IPS-18c (cell line): ENCODE measurements around the gene SF3B2.
"Not testable (repeated sequence)": the region's sequence is repeated elsewhere in the genome, so short reads cannot be mapped to it uniquely, and the experiment has no call there.

Experiments used
- H3K4me3 ChIP-seq: 2 replicates; pipeline ENCODE4 v1.7.0; 2013; ENCODE audit warnings: low read depth, mild to moderate bottlenecking, low read length, moderate library complexity; ENCODE audit not compliant: insufficient read depth
- H3K9me3 ChIP-seq: one replicate; pipeline ENCODE4 v1.6.1; 2013; ENCODE audit warnings: mild to moderate bottlenecking, low read length, moderate library complexity; ENCODE audit not compliant: control insufficient read depth, insufficient read depth

SF3B2 gene

DNA sequence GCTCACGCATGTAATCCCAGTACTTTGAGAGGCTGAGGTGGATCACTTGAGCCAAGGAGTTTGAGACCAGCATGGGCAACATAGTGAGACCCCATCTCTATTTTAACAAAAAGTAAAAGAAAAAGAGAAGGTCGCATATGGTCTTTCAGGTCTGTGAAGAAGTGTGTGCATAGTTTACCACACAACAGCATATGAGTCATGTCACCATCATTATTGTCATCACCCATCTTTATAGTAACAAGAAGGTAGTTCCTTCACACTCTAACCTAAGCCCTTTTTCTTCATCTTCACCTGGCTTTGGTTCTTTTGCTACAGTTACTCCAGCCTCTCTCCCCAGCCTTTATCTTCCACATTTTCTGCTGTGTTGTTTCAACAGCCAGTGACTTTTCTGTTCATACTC is 57.1 kb downstream of the SF3B2 start:
- Histone ChIP-seq H3K9me3 (no peaks in the 10 kb centered on the region), H3K4me3 (no peak overlapping the region)

DNA sequence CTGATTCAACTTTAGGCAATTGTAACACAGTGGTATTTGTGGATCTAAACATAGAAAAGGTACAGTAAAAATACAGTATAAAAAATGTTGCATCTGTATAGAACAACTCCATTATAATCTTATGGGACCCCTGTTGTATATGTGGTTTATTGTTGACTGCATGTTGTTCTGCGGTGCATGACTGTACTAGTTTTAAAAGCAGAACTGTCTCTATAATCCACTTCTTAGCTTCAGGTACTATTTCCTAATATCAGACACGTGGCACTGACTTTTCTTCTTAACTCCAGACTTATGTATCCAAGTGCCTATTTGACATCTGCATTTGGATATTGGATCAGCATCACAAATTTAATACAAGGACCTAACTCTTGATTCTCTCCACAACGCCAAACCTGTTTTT is 59.0 kb downstream of the SF3B2 start:
- no peaks in the 10 kb centered on the region for H3K9me3 ChIP-seq
- no peak overlapping the region for H3K4me3 ChIP-seq

DNA sequence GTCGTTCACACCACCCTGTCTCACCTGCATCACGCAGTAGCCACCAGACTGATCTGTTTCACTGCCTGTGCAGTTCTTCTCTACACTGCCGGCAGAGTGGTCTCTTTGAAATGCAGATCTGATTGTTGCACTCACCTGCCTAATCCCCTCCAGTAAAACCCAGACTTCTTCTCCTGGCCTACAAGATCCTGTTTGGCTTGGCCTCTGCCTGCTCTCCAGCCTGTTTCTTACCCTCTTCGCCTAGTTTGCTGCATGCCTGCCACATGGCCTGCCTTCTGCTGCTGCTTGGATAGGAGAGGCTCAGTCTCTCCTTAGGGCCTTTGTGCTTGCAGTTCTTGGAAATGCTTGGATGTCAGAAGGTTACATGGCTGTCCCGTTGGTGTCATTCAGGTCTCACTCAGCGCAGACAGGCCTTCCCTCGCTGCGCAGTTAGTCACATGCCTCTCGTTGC is 59.9 kb downstream of the SF3B2 start:
- no peaks in the 10 kb centered on the region for H3K9me3 ChIP-seq
- no peak overlapping the region for H3K4me3 ChIP-seq

DNA sequence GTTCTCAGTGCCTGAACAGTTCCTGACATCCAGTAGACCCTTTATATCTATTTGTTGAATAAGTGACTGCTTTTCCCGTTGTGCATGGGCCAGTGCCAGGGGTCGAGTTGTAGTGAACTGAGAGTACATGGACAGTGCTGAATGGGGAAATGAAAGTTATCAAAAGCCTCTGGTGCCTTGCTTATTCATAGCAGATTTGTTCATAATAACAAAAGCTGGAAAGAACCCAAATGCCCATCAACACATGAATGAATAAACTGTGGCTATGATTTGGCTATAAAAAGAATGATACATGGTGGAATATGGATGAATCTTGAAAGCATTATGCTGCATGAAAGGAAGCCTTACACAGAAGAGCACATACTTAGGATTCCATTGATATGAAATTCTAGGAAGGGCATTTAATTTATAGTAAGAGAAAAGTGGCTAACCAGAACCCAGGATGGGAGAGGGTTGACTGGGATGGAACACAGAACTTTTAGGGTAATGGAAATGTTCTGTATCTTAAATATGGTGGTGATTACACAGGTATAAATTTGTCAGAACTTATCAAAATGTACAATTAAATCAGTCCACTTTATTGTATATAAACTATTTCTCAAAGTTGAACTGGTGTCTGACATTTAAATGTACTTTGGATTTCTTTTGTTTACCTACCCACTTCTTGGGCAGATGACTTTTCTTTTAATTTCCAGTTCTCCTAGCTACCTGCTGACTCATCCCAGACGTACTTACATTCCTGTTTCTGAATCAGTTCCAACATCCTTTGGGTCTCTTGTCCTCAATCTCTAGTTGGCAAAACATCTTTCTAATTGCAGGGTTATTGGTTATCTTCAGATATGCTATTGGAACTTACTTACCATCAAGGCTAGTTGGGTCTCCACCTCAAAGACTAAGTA is 60.7 kb downstream of the SF3B2 start:
- Histone ChIP-seq H3K9me3 (no peaks in the 10 kb centered on the region), H3K4me3 (no peak overlapping the region)

DNA sequence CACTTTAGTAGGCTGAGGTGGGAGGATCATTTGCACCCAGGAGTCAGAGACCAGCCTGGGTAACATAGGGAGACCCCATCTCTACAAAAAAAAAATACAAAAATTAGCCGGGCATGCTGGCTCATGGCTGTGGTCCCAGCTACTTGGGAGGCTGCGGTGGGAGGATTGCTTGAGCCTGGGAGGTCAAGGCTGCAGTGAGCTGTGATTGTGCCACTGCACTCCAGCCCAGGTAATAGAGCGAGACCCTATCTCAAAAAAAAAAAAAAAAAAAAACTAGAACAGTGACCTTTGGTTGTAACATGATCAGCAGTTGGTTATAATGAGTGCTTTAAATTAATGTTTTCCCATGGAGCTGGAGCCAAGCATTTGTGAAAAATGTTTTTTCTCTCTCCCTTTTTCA is 62.8 kb downstream of the SF3B2 start:
- H3K4me3 ChIP-seq, H3K9me3 ChIP-seq: not testable (repeated sequence)

DNA sequence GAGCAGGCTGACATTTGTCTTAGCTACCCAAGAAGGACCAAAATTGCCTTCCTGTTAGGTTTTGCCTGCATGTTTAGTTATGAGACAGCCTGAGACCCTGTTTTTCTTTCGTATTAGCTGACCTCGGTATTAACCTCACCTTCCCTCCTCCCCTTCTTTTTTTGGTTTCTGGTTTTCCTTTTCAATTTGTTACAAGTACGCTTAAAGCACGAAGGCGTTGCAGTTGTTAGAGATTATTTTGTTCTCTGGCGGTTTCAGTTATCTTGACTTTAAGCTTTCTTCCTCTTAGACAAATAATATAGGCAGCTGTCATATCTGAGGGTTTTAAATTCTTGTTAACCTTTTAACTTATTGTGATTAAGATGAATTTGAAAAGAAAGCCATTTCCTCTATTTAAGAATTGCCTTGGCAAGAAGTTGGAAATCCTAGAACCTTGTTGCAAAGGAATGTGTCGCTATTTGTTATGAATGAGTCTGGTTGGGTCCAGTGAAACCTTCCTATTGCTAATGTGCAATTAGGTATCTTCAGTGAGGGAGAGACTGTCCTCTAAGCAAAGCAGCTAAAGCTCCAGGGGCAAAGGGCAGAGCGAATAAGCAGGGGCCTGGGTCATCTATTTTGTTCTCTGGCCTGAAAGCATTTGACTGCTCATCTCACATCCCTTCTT is 63.6 kb downstream of the SF3B2 start:
- H3K4me3 ChIP-seq, result no peak overlapping the region
- no peaks in the 10 kb centered on the region for H3K9me3 ChIP-seq

DNA sequence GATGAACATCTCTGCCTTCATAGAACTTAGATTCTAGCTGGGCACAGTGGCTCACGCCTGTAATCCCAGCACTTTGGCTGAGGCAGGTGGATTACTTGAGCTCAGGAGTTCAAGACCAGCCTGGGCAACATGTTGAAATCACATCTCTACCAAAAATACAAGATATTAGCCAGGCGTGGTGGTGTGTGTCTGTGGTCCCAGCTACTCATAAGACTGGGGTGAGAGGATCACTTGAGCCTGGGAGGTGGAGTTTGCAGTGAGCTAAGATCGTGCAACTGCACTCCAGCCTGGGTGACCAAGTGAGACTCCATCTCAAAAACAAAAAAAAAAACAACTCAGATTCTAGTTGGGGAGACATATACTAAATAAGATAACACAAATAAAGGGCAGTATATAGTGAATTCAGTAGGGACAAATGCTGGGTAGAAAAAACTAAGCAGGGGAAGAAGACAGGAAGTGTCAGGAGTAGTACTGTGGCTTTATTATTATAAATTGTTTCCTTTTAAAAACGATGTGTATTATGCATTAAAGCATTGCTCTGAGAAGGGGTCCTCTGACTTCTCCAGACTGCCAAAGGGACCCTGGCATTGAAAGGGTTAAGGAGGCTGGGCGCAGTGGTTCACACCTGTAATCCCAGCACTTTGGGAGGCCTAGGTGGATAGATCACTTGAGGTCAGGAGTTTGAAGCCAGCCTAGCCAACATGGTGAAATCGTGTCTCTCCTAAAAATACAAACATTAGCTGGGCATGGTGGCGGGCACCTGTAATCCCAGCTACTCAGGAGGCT is 64.6 kb downstream of the SF3B2 start:
- Histone ChIP-seq H3K9me3 (no peaks in the 10 kb centered on the region), H3K4me3 (no peak overlapping the region)

DNA sequence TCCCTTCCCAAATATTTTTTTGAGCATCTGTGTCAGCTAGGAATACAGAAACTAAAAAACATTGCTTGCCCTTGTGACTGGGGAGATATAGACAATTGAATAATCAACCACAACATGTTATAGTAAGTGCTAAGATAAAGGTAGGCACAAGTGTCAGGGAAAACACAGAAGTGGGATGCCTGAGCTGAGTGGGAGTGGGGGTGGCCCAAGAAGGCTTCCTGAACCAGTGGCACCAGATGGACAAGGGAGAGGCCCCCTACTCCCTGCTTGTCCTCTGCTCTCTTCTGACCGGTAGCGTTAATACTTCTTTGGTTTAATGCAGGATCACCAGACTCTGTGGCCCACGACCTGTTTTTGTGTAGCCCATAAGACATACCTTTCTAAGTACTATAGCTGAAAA is 66.7 kb downstream of the SF3B2 start:
- Histone ChIP-seq H3K4me3 (no peak overlapping the region), H3K9me3 (no peaks in the 10 kb centered on the region)
